GM21381 (cell line): ENCODE results near the gene MYB.
A peak's percentile ranks its signal among the peaks of the same experiment; 100 is the strongest.

ENCODE experiments used
- ATAC-seq: cut with Tn5 transposase; IDR thresholded peaks from one replicate; pipeline ENCODE4 v1.9.1; 2021; ENCODE audit warnings: mild to moderate bottlenecking, moderate library complexity; ENCODE audit not compliant: unreplicated experiment

Gene MYB

DNA sequence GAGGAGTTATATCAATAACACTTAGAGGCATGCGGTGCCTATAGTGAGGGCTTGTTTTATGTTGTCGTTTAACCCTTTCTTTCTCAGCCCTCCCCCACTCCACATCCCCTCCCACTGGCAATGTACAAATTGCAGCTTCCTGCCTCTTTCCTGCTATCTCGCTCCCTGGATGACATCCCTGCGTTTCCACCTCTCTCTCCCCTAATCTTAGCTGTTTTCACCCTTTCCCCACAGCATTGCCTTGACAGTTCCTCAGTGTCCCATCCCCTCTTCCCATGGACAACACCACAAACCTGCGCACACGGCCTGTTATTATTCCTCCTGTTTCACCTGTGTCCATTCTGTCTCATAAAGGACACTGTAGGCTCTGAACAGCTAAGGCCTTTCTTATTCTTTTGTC, 34.5 kb downstream of the MYB start:
- no peak for ATAC-seq

GRCh38 chr6:135217663-135218062, 36.6 kb downstream of the MYB start:
- no peak for ATAC-seq

DNA sequence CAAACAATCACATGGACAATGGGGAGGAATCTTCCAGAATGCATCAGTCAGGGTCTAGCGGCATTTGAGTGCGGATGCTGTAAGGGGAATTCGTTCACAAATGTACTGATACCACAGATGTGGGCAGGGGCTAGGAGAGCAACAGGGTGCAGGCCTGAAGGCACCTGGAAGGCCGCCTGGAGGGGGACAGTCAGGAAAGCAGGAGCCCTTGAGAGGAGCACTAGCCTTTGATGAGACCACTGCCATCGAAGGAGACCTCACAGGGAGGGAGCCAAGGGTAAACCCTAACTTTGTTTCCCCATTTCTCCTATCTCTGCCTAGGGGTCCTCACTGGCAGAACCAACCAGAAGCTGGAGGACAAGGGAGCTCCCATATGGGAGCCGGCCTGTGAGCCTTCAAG, 38.2 kb downstream of the MYB start:
- no peak for ATAC-seq

GRCh38 chr6:135221042-135221441, 39.9 kb downstream of the MYB start:
- no peak for ATAC-seq

DNA sequence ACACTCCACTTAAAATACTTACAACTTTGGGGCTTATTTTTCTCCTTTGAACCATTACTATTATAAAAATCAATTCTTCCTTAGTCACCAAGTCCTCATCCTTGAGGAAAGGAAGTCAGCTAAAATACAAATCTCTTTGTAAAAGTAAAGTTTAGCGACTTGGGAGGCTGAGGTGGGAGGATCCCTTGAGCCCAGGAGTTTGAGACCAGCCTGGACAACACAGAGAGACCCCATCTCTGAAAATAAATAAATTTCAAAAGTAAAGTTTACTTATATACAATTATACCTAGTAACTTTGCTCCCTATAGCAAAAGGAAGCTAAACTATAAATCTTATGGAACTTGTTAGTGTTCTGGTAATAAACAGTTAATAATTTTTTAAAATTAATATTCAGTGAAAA, 40.4 kb downstream of the MYB start:
- no peak for ATAC-seq

- ATAC-seq, result no peak
Observed at GRCh38 chr6:135222623-135223022, 41.5 kb downstream of the MYB start.

DNA sequence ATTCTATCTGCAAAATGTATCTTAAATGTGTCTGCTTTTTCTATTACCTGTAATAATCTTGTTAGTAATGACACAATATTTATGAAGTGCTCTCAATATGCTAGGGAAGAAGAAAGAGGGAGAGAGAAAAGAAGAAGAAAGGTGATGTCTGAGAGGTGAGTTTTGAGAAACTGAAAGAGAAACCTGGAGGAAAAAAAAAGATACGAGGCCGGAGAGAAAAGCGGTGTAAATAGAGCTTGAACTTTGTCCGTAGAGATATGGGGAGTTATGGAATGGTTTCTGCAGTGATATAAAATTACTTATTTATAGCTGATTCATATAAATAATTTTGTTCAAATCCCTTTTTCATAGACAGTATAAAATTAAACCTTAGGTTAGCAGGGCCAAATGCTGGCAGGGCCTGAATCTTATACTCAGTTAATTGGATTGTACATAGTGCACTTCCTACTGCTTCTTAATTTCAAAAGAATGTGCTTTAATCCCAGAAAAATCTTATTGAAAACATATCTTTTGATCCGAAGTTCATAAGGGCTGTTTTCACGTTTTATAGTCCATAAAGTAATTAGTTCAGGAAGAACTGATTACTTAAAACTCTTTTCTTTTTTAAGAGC, 43.0 kb downstream of the MYB start:
- ATAC-seq, result no peak

- no peak for ATAC-seq
Observed at GRCh38 chr6:135225911-135226310, 44.8 kb downstream of the MYB start.

GRCh38 chr6:135226537-135226936, 45.4 kb downstream of the MYB start:
- peak; percentile 67 for ATAC-seq

- ATAC-seq, result no peak
Observed at GRCh38 chr6:135227349-135227748, 46.2 kb downstream of the MYB start.

GRCh38 chr6:135227758-135228157, 46.6 kb downstream of the MYB start:
- ATAC-seq, result no peak

DNA sequence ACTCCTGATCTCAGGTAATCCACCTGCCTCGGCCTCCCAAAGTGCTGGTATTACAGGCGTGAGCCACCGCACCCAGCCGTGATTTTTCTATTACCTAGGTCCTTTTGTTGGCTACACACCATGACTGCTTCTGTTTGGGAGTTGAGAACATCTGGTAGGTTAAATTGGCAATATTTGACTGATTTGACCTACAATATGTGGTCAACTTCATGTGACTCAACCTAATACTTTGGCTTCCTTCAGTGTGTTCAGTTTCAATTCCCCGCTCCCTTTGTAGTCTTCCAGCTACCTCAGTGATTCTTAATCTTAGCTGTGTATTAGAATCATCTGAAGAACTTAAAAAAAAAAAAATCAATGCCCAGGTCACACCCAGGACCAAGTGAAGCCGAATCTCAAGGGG, 47.4 kb downstream of the MYB start:
- peak; percentile 48 for ATAC-seq

- no peak for ATAC-seq
Observed at GRCh38 chr6:135229996-135230395, 48.9 kb downstream of the MYB start.

DNA sequence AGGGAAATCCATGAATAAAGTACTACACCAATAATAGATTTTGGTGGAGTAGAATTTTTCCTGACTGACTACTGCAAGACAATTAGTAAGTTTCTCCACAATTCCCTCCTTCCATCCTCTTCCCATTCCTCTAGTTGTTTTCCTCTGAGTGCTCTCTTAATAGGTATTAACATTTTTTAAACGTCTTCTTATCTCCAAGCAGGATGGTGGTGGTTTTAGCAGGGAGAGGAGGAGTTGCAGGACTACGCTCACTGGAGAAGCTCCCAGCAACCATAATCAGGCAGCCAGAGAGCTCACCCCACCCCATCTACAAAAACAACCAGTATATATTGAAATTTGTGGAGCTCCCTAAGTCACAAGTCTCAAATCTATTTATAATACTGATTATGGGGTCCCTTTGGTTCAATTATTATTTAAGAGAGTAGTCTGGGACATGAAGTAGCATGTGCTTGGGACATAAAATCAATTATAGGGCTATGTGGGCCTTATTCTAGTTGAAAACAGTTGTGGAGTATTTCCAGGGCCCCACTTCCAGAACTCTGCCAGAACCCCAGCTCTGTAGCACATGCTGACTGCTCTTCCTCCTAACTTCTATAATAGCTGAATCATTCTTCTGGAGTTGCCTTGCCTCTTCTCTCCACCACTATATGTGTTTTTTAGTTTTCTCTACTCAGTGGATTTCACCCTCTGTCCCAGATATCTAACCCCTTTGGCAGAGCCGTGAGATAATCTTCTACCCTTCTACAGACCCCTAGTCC, 49.8 kb downstream of the MYB start:
- no peak for ATAC-seq

DNA sequence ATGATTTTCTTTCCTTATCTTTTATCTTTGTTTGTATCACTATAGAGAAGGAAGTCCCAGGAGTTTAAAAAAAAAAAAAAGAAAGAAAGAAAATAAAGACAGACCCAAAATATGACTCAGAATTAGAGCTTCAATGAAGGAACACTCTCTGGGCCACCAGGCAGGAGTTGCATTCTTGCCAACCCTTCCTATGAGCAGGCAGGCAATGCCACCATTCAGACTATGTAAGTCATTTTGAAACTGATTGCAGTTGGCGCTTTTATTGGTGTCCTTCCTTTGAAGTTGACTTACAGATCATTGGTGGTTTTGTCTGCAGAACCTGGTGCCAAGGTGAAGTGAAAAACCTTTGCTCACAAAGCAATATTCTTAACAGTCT, 50.3 kb downstream of the MYB start:
- peak; percentile 25 for ATAC-seq

DNA sequence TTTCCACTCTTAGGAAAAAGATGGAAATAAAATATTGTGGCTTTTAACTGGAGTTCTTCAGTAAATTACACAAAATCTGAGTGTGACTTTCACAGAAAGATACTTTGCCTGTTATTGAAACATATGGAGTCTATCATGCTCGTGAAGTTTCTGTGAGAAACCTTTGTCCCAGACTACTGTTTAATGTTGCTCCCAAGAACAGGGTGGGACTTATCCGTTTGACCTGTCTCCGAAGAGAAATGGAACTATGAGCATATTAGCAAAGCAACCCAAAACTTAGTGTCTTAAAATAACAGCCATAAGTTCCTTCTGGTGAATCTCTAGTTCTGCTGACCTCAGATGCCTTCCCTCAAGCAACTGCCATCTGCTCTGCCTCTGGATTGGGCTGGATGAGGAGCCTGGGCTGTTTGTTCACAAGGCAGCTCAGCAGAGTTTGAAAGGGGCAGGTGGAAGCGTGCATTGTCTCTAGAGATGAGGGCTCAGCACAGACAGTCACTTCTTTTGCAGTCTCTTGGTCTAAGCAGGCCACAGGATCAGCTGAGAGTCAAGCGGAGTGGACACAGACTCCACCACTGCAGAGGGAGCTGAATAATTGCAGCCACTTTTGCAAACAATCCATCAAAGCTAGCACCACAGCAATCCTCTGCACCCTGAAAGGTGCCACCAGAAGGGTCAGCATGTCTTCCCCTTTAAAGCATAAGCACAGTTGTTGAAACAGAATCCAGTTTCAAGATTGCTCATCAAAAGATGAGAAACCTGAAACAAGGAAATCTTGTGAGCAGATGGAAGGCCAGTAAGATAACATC, 52.8 kb downstream of the MYB start:
- ATAC-seq, result peak; percentile 63

GRCh38 chr6:135234492-135234780, 53.3 kb downstream of the MYB start:
- no peak for ATAC-seq

DNA sequence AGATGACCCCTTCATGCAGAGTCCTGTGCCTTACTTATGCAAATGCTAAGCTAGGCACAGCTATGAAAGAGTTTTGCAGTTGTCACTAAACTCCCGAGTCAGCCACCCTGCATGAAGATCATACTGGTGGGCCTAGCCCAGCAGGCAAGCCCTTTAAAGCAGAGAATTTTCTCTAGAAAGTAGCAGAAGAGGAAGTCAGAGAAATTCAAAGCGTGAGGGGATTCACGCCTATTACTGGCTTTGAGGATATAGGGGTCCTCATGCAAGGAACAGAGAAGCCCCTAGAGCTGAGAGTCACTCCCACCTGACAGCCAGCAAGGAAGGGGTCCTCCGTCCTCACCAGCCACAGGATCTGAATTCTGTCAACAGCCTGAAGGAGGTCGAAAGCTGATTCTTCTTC, 54.6 kb downstream of the MYB start:
- no peak for ATAC-seq

DNA sequence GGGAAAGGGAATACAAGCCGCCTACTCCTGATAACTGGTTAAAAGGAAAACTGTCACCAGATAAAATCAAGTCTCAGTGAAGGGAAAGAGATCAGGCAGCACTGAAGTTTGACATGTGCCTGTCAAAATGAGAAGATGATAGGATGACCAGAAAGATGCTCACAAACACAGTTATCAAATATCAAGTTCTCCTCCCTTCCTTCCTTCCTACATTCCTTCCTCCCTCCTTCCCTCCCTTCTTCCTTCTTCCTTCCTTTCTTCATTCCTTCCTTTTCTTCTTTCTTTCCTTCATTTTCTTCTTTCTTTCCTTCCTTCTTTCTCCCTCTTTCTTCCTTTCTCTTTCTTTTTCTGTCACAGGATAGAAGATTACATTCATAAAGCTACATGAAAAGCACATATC, 55.2 kb downstream of the MYB start:
- no peak for ATAC-seq

DNA sequence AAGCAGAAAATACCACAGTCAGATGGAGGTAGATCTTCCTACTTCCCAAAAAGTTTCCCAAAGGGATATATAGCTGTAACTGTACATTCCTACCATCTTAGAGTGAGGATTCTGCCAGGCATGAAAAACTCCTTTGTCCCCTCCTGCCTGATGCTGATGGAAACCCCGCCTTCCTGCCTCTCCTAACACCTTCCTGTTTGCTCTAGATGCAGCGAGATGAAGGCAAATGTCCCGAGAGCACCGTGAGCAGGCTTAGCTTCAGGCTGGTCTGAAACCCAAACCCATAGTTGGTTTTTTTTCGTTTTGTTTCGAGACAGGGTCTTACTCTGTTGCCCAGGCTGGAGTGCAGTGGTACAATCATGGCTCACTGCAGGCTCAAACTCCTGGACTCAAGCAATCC, 55.6 kb downstream of the MYB start:
- no peak for ATAC-seq

GRCh38 chr6:135240711-135241110, 59.6 kb downstream of the MYB start:
- ATAC-seq, result no peak
